H1 (cell line): Measurements from ENCODE around the gene SKAP1. TPM values are rescaled to one million over a fixed set of nuclear protein-coding genes. Genes with fewer than 3 reads are reported as not detected.

ENCODE experiments used
- ASH2L ChIP-seq: fragments of 200-600, 300-600 bp; sonication (generic); IDR thresholded peaks from one replicate; pipeline ENCODE4 v1.7.1; 2017; ENCODE audit warnings: low read length
- CHD2 ChIP-seq: IDR thresholded peaks from 2 replicates; pipeline ENCODE4 v1.6.1; 2012; ENCODE audit warnings: low read length, improper control_type of control experiment
- CTCF ChIP-seq, 3 experiments: IDR thresholded peaks; 1 replicate in 2 of 3; 2 replicates in 1 of 3; pipeline versions ENCODE4 v1.5.1 to v1.6.1; 2011; ENCODE audit warnings: low read length in 3 of 3, mild to moderate bottlenecking in 3 of 3, inconsistent platforms in 2 of 3, low read depth in 1 of 3, moderate library complexity in 1 of 3; ENCODE audit not compliant: insufficient read depth in 1 of 3; ENCODE audit errors: control extremely low read depth in 1 of 3
- PHF8 ChIP-seq: fragments of 200-600 bp; sonication (generic); conservative IDR thresholded peaks from 2 replicates; pipeline ENCODE4 v1.7.1; 2012; ENCODE audit warnings: low read depth, mild to moderate bottlenecking, inconsistent platforms, low read length, moderate library complexity
- POLR2AphosphoS5 ChIP-seq: IDR thresholded peaks from 2 replicates; pipeline ENCODE4 v1.6.1; 2011; ENCODE audit warnings: low read depth, low read length
- TBP ChIP-seq: IDR thresholded peaks from 2 replicates; pipeline ENCODE4 v1.6.1; 2011; ENCODE audit warnings: low read depth, low read length, improper control_type of control experiment
- polyA plus RNA-seq, 7 experiments: library from polyadenylated mRNA; depleted of rRNA in 3 of 7; stranded (reverse) in 5 of 7; unstranded in 2 of 7; fragments of >200 nt in 5 of 7; fragments of 200-250 nt in 2 of 7; gene quantifications; 1 replicate in 5 of 7; 2 replicates in 1 of 7; 4 replicates in 1 of 7; pipeline versions ENCODE4 v1.2.1 to v1.2.3, GENCODE V29; 2011 to 2013; ENCODE audit warnings: missing spikeins in 2 of 7, mixed read lengths in 2 of 7
- total RNA-seq: library from RNA; stranded (reverse); fragmentation: NEBNext Ultra II Directional; extraction: Animal tissue kit (Norgen Biotek cat#: 25700); gene quantifications from 2 replicates; pipeline ENCODE4 v1.2.1, GENCODE V29; 2021

Gene SKAP1
- total and polyA plus RNA-seq, 2 of the 8 experiments (the other 6 are each of a cell fraction or from before 2014, with no cell fraction given) = not detected

- no peak for TF ChIP-seq TBP
- no peak for TF ChIP-seq PHF8
- TF ChIP-seq POLR2AphosphoS5 = no peak
- TF ChIP-seq CHD2 = no peak
- no peak for TF ChIP-seq ASH2L
- no peak for TF ChIP-seq CTCF (IDR thresholded peaks at IDR 0.05; ENCODE audit: control extremely low read depth in 1 of 3, insufficient read depth in 1 of 3, low read depth in 1 of 3, low read length in 3 of 3)
Observed at GRCh38 chr17:48125829-48126531, 304.0 kb downstream of the SKAP1 start (continued).
